Keratinocyte (primary cell): ENCODE measurements around the gene EPSTI1. TPM values are rescaled to one million over a fixed set of nuclear protein-coding genes. Genes with fewer than 3 reads are reported as not detected.

ENCODE experiments used
- DNase-seq: peaks from one replicate; pipeline ENCODE4 v3.0.0-alpha.2; 2011; ENCODE audit warnings: low read depth, missing footprints, low spot score
- FAIRE-seq: peaks from 2 replicates; lab custom pipeline; 2011; peaks lifted over from hg19 to GRCh38; lab: Jason Lieb, UNC
- H2AFZ ChIP-seq: 2 replicates; pipeline ENCODE4 v1.6.0; 2012; ENCODE audit warnings: low read length, control low read depth, inconsistent platforms; ENCODE audit not compliant: control insufficient read depth
- H3K27ac ChIP-seq: 2 replicates; pipeline ENCODE4 v1.5.1; 2011; ENCODE audit warnings: low read length; ENCODE audit not compliant: control insufficient read depth, insufficient read depth
- H3K27me3 ChIP-seq: 3 replicates; pipeline ENCODE4 v1.6.0; 2011; ENCODE audit warnings: low read length; ENCODE audit not compliant: control insufficient read depth, insufficient read depth; ENCODE audit errors: extremely low read depth
- H3K36me3 ChIP-seq, 2 experiments: 2 replicates in 1 of 2; 3 replicates in 1 of 2; pipeline ENCODE4 v1.5.1; 2011; ENCODE audit warnings: low read length in 2 of 2, mild to moderate bottlenecking in 1 of 2; ENCODE audit not compliant: control insufficient read depth in 2 of 2, insufficient read depth in 2 of 2; ENCODE audit errors: extremely low read depth in 1 of 2
- H3K4me1 ChIP-seq: 3 replicates; pipeline ENCODE4 v1.5.1; 2011; ENCODE audit warnings: low read length; ENCODE audit not compliant: control insufficient read depth, insufficient read depth; ENCODE audit errors: extremely low read depth
- H3K4me2 ChIP-seq: 3 replicates; pipeline ENCODE4 v1.6.0; 2011; ENCODE audit warnings: low read depth, low read length; ENCODE audit not compliant: control insufficient read depth, insufficient read depth; ENCODE audit errors: extremely low read depth
- H3K4me3 ChIP-seq, 3 experiments: fragments of 200-600 bp in 1 of 3; sonication (generic) in 1 of 3; 2 replicates in 2 of 3; 3 replicates in 1 of 3; pipeline ENCODE4 v1.5.1; 2011 to 2016; ENCODE audit warnings: low read length in 3 of 3, mild to moderate bottlenecking in 3 of 3, control low read depth in 2 of 3, inconsistent platforms in 1 of 3, low read depth in 1 of 3, mixed read lengths in 1 of 3, mixed run types in 1 of 3, moderate library complexity in 1 of 3; ENCODE audit not compliant: control insufficient read depth in 2 of 3, insufficient read depth in 2 of 3; ENCODE audit errors: extremely low read depth in 1 of 3
- H3K79me2 ChIP-seq: 2 replicates; pipeline ENCODE4 v1.6.0; 2012; ENCODE audit warnings: low read length; ENCODE audit not compliant: control insufficient read depth, insufficient read depth
- H3K9ac ChIP-seq: 3 replicates; pipeline ENCODE4 v1.6.0; 2011; ENCODE audit warnings: low read length; ENCODE audit not compliant: control insufficient read depth, insufficient read depth; ENCODE audit errors: extremely low read depth
- H3K9me1 ChIP-seq: 3 replicates; pipeline ENCODE4 v1.6.0; 2011; ENCODE audit warnings: low read length; ENCODE audit not compliant: control insufficient read depth, insufficient read depth; ENCODE audit errors: extremely low read depth
- H3K9me3 ChIP-seq: 2 replicates; pipeline ENCODE4 v1.5.1; 2012; ENCODE audit warnings: low read depth, low read length; ENCODE audit not compliant: control insufficient read depth
- H4K20me1 ChIP-seq: 3 replicates; pipeline ENCODE4 v1.6.0; 2011; ENCODE audit warnings: low read length; ENCODE audit not compliant: control insufficient read depth, insufficient read depth; ENCODE audit errors: extremely low read depth
- CTCF ChIP-seq, 3 experiments: IDR thresholded peaks in 1 of 3; conservative IDR thresholded peaks in 1 of 3; optimal IDR thresholded peaks in 1 of 3; 2 replicates in 2 of 3; 3 replicates in 1 of 3; pipeline versions ENCODE3 to v1.5.1; 2011; ENCODE audit warnings: low read length in 3 of 3, mild to moderate bottlenecking in 3 of 3, moderate library complexity in 2 of 3, control low read depth in 1 of 3, inconsistent platforms in 1 of 3; ENCODE audit not compliant: insufficient read depth in 2 of 3; ENCODE audit errors: extremely low read depth in 1 of 3
- EZH2 ChIP-seq: IDR thresholded peaks from one replicate; pipeline ENCODE4 v1.6.1; 2012; ENCODE audit warnings: inconsistent platforms, mild to moderate bottlenecking, low read length, moderate library complexity
- dilution Hi-C: fragments of 300-500 bp; cut with MboI; formaldehyde crosslinking; loops from one replicate; pipeline ENCODE4 v1.7.0; 2020; ENCODE audit warnings: low sequenced_read_pairs; ENCODE audit not compliant: extremely low pct_ligation_motif_present
- polyA plus RNA-seq, 5 experiments: library from polyadenylated mRNA; depleted of rRNA in 3 of 5; stranded (reverse) in 3 of 5; stranded (forward) in 1 of 5; unstranded in 1 of 5; fragments of >200 nt; gene quantifications; 1 replicate in 1 of 5; 2 replicates in 3 of 5; 3 replicates in 1 of 5; pipeline versions ENCODE4 v1.2.1 to v1.2.3, GENCODE V29; 2011 to 2012; ENCODE audit warnings: missing spikeins in 2 of 5, low read depth in 1 of 5, low replicate concordance in 1 of 5

EPSTI1 gene
- polyA plus RNA-seq, 1 donor (not counting 4 experiments of a cell fraction or from before 2014, with no cell fraction given): 13.0 TPM

- DNase-seq (no peak), FAIRE-seq (peak; percentile 75)
- Histone ChIP-seq H3K79me2 (no peaks in the 10 kb centered on the region), H3K4me2 (peak overlapping the region; percentile 31), H4K20me1 (no peaks in the 10 kb centered on the region), H3K4me3 (no peak overlapping the region), H3K9me3 (no peaks in the 10 kb centered on the region), H2AFZ (no peak overlapping the region), H3K9ac (no peak overlapping the region), H3K27ac (peak overlapping the region; percentile 43), H3K27me3 (no peaks in the 10 kb centered on the region), H3K36me3 (no peaks in the 10 kb centered on the region), H3K9me1 (no peaks in the 10 kb centered on the region), H3K4me1 (peaks cover 63% of the 10 kb centered on the region)
- dilution Hi-C loops: no loop called here
- no peak for TF ChIP-seq CTCF (optimal IDR thresholded peaks at IDR 0.05 in 1 of 3, IDR thresholded peaks at IDR 0.05 in 1 of 3, conservative IDR thresholded peaks at IDR 0.05 in 1 of 3; ENCODE audit: extremely low read depth in 1 of 3, insufficient read depth in 2 of 3, low read length in 3 of 3)
- no peak for TF ChIP-seq EZH2
Measured at GRCh38 chr13:43005460-43006236, 13.6 kb upstream of the EPSTI1 start.

- no peak for TF ChIP-seq CTCF (optimal IDR thresholded peaks at IDR 0.05 in 1 of 3, IDR thresholded peaks at IDR 0.05 in 1 of 3, conservative IDR thresholded peaks at IDR 0.05 in 1 of 3; ENCODE audit: extremely low read depth in 1 of 3, insufficient read depth in 2 of 3, low read length in 3 of 3)
- TF ChIP-seq EZH2: no peak
- H2AFZ ChIP-seq: peak overlapping the region; percentile 69
- H3K4me3 ChIP-seq: peak overlapping the region in 1 of 3 experiments; percentile 1
- H4K20me1 ChIP-seq: no peaks in the 10 kb centered on the region
- no peaks in the 10 kb centered on the region for H3K79me2 ChIP-seq
- H3K36me3 ChIP-seq: no peaks in the 10 kb centered on the region
- peak overlapping the region; percentile 69 for H3K4me2 ChIP-seq
- H3K4me1 ChIP-seq: peaks cover 58% of the 10 kb centered on the region
- H3K9ac ChIP-seq: peak overlapping the region; percentile 44
- H3K9me1 ChIP-seq: no peaks in the 10 kb centered on the region
- H3K27ac ChIP-seq: peak overlapping the region; percentile 90
- dilution Hi-C loops: no loop called here
- FAIRE-seq (no peak), DNase-seq (no peak)
- no peaks in the 10 kb centered on the region for H3K27me3 ChIP-seq
- no peaks in the 10 kb centered on the region for H3K9me3 ChIP-seq
Measured at GRCh38 chr13:43003729-43004128, 11.7 kb upstream of the EPSTI1 start.
